GM19351 (cell line): ENCODE data around the gene ABTB1.
"Not testable (repeated sequence)": the region's sequence is repeated elsewhere in the genome, so short reads cannot be mapped to it uniquely, and the experiment has no call there.

ENCODE experiments used
- ATAC-seq: cut with Tn5 transposase; IDR thresholded peaks from one replicate; pipeline ENCODE4 v1.9.1; 2021; ENCODE audit warnings: mild to moderate bottlenecking, moderate library complexity; ENCODE audit not compliant: unreplicated experiment

Gene ABTB1

DNA sequence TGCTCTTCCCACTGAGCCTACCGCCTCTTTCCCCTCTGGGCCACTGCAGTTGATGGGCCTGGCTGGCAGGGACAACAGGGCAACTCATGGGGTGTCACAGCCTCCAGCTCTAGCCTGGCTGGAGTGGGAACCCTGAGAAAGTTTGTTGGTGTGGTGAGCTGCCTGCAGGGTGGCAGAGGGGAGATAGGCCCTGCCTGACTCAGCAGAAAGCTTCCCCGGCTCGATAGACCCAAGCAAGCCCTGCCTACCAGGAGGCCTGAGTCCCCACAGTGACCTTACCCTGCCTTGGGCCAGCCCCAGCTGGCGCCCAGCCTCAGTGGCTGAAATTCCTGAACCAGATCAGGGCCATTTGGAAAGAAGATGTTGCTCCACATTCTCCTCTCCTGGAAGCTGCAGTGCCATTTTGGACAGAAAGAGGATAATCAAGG is 29.4 kb downstream of the ABTB1 start:
- ATAC-seq = no peak

DNA sequence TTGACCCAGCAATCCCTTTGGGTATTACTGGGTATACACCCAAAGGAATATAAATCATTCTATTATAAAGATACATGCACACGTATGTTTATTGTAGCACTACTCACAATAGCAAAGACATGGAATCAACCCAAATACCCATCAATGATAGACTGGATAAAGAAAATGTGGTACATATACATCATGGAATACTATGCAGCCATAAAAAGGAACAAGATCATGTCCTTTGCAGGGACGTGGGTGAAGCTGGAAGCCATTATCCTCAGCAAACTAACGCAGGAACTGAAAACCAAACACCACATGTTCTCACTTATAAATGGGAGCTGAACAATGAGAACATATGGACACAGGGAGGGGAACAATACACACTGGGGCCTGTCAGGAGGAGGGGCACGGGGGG is 32.1 kb downstream of the ABTB1 start:
- not testable (repeated sequence) for ATAC-seq

DNA sequence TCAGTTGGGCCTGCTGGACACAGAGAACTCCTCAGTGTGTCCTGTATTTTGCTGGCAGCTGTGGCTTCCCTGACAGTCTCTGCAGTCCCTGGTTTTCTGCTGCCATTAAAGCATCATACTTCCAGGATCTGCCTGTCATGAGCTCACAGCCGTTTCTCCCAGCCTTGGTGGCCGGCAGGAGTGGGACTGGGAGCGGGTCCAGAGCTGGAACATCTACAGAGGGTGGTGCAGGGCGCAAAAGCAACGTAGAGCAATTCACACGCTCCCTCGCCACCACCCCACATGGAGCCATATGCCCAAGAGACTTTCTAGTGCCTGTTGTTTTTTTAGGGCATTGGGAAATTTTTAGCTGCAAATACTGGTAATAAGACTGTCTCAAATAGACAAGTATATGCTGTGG is 33.6 kb downstream of the ABTB1 start:
- ATAC-seq = no peak

DNA sequence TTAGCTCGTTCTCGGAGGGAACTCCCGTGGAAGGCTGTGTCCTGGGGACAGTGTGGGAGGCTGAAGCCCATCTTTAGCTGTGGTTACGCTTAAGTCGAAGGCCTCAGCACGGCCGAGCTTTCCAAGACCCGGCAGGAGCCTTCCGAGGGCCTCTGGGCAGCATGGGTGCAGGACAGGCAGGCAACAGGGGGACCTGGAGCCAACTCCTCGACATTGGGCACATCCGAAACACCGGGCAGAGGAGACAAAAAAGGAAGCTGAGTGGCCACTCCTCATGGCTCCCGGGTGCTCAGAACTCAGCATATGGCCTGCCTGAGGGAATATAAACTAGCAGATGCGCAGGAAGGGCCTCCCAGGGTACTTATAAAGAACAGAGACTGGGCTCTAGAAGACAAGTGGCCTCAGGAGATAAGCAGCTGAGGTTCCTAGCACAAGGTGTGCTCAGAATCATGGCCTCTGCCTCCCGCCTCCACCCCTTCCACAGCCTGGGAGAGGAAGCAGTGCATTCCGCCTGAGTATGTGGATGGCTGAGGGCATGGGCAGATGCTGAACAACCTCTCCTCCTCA is 34.1 kb downstream of the ABTB1 start:
- no peak for ATAC-seq

DNA sequence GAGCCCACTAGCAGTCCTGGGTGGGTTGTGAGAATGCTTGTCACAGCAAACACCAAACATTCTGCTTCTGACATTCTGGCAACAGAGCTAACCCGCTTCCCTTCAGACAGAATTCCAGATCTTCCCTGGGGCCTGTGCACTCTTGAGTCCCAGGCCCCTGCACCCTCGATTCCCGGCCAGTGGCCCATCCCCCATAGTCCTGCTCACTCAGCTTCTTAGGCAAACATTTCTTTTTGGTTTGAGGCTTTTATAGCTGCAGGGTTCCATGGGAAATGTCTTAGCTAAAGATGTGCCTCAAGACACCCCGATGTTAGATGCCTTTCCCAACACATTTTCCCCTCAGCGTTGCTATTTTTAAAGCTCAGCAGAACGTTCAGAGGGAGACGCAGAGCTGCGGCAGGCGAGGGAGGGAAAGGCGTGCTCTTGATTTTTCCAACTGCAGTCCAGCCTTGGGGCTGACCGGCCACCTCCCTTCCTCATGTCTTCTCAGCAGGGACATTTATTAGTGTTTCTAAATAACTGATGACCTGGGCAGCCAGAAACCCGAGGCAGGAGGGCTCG is 35.2 kb downstream of the ABTB1 start:
- no peak for ATAC-seq

DNA sequence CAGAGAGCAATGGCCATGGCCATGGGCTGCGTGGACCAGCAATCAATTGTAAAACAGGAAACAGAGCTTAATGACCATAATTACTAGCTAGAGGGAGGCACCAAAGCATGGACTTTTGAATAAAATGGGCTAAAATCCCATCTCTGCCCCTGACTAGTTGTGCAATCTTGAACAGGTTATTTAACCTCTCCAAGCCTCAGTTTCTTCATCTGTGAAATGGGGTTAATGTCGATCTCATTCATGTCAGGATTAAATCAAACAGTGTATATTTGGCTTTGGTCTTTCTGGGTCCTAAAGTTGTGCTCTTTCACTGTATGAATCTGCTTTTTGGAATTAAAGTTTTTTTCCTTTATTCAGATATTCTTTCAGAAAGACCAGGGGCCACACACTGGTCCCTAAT is 36.1 kb downstream of the ABTB1 start:
- ATAC-seq = no peak

DNA sequence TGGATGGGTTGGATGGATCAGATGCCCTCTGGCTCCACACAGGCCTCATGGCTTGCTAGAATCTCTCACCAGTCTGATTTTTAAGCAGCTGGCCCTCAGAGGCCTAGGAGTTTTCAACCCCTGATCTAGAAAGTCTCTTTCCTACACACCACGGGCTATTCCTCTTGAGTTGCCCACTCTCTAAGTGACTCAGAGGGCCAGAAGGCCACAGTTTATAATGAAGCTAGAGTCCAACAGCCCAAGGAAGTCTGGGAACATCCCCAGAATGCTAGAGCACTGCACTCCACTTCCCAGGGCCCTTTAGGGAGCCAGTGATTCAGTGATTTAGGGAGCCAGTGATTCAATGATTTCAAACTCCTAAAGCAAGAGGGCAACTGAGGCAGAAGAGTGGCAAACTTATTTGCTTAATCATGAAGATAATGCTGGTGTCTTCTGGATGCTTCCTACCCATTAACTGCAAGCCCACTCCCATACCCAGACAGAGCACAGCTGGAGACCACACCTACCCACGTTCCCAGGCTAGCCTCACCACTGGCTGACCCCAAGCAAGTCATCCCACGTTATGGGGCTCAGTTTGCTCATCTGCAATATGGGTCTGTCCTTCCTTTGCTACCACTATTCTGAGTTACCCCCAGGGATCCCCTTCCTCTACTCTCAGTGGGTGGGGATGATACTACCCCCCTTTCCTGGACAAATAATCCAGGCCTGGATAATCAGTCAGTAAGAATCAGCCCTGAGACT is 36.7 kb downstream of the ABTB1 start:
- no peak for ATAC-seq

DNA sequence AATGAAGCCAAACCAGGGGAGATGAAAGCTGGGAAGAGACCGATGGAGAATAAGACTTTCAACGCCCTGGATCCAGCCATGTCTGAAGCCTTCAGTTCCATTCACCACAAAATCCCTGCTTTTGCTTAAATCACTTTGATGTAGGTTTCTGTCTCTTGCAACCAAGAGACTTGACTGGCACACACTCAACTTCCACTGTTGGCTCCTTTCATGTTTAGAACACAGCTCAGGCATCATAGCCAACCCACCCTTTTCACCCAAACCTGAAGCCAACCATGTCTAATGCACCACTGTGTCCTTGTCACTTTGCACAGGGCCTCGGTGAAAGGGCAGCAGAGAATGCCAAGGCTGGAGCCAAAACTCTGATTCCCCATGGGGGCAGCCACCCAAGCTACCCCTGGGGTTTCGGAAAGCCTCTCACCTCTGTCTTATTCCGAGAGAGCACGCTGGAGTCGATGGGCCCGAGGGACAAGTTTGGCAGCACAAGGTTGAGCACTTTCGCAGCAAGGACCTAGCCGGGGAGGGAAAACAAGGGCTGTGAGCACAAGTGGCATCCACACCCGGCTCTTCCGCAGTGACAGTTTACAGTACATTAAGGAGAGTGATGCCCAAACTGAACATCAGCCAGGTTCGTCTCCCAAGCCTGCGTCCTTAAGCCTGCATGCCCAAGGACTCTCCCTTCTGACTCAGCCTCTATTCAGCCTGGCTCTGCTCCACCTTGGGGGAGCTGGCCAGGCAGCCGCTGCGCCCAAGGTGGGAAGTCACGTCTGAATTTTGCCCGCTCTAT is 37.6 kb downstream of the ABTB1 start:
- ATAC-seq = no peak

DNA sequence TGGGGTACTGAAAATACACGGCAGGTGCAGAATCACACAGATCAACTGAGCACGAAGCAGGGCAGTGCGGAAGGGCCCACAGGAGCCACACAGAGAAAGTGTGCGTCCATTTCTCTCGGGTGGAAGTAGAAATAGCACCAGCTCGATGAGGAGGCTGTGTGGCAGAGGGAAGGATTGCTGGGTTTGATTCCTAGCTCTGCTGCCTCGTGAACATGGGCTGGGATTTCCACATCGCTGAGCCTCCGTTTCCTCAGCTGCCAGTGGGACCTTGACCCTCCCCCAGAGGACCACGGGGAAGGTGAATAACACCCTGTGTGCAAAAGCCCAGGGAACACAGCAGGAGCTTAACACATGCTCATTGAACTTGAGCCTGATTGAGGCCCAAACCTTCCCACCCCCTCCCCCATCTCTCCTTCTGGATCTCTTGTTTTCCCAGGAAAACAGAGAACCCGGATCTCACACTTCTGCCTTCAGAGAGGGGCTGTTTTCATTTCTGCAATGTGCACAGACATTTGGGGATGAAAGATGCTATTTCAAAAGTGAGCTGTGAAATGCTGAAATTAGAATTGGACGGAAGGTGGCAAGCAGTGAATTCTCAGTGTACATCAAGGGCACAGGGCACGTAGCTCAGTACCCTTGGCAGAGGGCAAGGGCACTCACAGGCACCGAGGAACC is 38.4 kb downstream of the ABTB1 start:
- ATAC-seq = no peak

DNA sequence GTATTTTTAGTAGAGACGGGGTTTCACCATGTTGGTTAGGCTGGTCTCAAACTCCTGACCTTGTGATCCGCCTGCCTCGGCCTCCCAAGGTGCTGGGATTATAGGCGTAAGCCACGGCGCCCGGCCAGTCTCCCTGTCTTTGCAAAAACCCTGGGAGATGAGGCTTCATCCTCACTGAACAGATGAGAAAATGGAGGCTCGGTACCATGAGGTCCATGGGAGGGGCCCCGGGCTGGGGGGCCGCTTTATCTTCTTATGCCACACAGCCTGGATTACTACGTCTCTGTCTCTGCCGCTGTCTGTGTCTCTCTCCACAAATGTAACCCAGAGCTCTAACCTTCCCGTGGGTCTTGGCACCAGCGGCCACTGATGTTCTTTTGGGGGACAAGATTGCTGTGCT is 39.1 kb downstream of the ABTB1 start:
- ATAC-seq = no peak

DNA sequence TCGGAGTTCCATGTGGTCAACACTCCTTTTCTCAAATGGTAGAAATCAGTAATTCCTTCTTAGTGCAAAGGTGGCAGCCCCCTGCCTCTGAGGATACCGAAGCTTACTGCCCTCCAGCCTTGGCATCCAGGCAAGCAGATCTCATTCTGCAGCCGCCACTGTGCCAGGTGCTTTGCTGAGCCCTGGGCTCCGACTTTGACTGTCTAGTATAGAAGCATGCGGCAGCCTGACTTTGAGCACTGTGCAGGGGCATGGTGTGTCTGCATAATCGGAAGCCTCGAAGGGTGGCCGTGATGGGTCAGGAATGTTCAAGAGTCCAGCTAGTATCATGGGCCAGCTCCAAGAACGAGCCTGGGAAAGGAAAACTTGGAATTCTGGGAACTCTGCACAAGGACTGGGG is 39.7 kb downstream of the ABTB1 start:
- no peak for ATAC-seq

DNA sequence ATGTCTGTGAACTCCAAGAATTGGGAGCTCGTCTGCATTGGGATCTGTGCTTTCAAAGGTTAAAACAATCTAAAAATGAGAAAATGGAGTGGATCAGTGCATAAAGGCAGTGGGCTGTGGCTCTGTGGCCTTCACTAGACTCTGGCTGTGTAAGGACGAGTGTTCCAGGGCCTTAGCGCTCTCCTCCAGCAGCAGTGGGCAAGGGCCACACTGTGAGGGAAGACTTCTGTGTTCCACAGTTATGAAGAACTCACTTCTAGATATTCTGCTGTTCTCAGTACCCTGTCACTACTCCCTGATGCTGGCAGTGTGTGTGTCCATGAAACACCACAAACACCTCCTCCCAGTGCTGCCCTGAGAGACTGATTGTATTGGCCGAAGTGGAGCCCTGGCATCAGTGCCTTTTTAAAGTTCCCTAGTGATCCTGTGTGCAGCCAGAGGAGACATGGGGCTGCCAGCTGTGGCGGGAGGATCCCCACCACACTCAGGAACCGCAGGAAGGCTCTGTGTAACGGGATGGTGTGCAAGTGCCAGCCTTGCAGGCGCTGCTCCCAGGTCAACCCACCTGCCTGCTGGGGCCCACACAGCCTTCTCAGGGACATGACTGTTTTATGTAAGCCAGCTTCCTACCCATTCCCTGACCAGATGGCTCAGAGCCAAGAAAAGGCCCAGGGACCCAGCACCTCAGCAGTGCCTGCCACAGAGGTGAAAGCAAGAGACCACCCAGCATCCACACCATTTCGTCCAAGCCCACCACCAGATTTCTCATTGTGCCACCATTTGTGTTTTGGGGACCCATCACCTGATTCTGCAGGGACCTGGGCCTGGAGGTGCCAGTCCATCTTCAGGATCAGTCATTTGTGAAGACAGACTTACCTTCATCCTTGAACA is 40.4 kb downstream of the ABTB1 start:
- no peak for ATAC-seq

DNA sequence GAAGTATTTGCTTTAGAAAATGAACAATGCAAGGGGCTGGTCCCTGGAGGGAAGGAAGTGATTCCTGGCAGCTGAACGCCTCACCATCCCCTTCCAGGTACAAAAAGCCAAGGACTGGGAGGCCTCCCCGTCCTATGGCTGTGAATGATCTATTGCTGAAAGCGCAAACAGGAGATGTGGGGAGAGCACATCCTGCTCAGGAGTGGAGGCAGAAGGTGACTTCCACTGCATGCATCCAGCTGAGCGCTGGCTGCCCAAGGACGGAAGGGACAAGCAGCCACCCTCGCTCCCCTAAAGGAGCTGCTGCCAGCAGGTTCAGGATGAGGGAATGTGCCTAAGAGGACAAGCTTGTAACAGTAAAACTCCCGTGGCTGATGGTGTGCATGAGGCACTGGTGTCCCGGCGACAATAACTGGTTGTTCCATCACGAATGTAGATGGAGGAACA is 41.4 kb downstream of the ABTB1 start:
- ATAC-seq = no peak

DNA sequence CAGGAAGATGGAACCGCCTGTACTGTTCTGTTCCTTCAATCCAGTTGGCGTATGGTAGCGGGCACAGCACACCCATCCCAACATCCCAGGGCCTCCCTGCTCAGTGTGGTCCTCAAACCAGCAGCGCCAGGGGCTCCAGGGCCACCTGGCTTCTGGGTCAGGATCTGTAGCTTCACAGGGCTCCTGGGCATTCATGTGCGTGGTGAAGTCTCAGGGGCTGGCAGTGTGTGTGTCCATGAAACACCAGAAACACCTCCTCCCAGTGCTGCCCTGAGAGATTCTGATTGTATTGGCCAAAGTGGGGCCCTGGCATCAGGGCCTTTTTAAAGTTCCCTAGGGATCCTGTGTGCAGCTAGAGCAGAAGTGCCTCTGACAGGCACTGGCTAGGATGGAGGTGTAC is 42.1 kb downstream of the ABTB1 start:
- no peak for ATAC-seq

DNA sequence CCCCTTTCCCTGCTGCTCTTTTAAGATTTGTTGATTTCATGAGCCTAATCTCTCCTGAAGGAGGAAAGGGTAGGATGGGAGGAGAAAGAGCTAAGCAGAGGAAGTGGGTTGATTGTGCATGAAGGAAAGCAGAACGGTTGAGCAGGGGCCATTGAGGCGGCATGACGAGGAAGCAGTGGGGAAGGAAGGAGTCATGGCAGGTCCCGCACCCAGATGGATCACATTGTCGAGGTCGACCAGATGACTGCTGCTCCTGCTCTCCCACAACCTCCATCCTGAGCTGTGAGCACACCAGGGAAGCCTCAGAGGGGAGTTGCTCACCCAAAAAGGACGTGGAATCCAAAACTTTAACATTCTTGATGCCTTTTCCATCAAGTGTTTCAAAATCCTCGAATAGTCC is 42.8 kb downstream of the ABTB1 start:
- ATAC-seq = no peak

DNA sequence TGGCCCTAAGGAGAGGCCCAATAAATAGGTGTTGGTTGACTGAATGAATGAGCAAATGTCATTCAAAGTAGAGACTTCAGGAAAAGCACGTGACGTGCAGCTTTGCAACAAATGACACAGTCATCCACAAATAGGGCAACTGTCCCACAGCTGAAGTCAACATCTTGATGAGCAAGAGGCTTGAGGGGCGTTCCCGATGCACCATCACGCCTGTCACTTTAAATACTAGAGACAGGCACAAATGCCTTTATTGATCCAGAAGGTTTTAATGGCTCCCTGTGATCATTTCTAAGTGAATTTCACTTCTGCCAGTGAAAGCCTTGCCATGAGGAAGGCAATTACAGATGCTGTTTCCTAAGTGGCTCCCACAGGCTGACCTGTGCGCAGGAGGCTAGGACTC is 43.6 kb downstream of the ABTB1 start:
- ATAC-seq = no peak

DNA sequence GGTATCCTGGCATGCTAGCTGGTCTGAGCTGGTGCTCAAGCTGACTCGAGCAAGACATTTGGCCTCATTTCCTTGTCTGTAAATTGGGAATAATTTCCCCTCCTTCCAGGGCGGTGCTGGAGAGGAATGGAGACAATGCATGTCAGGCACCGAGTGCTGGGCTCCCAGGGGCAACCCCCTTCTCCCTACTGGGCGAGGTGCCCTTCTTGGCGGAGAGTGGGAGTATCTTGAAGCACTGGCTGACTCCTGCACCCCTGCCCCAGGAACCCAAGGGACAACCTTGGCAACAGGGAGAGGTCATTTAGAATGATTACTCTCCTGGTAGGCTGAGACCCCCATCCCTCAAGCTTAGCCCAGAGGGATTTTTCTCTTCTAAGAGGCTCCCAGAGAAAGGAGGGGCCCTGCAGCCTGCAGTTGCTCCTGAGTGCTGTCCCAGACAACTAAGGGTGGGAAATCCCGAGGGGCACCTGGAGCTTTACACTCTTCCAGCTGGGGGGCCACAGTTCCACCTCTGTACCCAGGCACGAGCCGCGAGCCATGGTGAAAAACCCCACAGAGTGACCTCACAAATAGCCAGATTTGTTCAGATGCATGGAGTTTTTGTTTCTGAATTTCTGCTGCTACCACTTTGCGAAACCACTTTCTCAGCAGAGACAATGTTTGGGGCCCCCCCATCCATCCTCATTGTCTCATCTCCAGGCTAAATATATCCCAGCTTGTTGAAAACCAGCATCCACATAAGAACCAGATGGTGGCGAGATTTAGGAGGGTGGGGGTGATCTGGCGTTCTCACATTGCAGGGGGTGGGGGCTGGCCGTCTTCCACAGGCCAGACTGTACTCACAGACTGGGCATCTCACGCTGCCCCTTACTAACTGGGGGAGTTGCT is 44.8 kb downstream of the ABTB1 start:
- no peak for ATAC-seq

DNA sequence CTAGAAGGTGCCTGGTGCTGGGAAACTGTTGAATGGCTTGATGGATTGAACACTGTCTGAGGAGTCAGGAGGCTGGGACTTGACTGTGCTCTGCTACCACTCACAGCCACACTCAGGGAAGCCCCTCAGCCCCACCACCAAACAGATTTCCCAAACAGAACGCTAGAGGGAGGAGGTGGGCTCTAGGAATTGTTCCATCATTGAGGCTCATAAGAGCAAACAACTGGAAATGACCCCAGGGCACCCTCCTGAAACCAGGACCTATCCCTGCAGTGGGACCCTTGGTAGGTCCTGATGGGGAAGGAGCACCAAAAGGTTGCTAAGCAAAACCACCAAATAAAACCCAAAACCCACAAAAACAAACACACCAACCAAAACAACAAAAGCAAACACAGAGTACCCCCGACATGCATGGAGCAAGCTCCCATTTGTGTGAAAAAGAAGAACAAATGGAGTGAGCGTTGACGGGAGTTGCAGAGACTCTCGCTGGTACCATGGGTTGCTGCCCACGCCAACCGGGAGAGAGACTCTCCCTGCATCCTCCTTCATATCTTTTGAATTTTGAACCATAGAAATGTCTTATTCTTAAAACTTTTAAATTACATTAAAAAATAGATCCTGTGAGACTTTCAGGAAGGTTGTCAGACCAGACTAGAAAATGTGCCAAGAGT is 45.6 kb downstream of the ABTB1 start:
- no peak for ATAC-seq

DNA sequence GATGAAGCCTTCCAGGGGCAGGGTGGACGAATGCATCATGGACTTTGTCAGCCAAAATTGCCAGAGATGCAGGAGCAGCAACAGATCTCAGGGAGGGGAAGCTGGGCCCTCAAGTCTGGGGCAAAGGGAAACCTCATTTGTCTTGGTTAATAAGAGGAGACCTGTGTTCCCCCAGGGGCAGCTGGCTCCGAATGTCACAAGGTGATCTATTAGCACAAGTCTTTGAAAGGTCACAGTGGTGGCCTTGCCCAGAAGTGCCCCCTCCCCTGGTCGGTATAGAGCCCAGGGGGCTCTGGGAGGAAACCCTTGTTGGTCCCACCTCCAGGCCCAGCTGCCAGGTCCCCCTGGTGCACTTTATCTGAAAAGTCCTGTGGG is 46.2 kb downstream of the ABTB1 start:
- no peak for ATAC-seq
